Endothelial cell of umbilical vein (primary cell): Measurements from ENCODE around the gene PROCR.

Source experiments
- EZH2 ChIP-seq: IDR thresholded peaks from 2 replicates; pipeline ENCODE4 v1.6.1; 2012; ENCODE audit warnings: borderline replicate concordance, low read depth, mild to moderate bottlenecking, moderate library complexity, low read length, inconsistent platforms; ENCODE audit not compliant: severe bottlenecking
- FOS ChIP-seq: IDR thresholded peaks from 2 replicates; pipeline ENCODE4 v1.6.1; 2011; ENCODE audit warnings: mild to moderate bottlenecking, low read length, moderate library complexity, borderline replicate concordance; ENCODE audit not compliant: insufficient read depth
- JUN ChIP-seq: IDR thresholded peaks from 2 replicates; pipeline ENCODE4 v1.6.1; 2011; ENCODE audit warnings: borderline replicate concordance, low read depth; ENCODE audit not compliant: insufficient read length, insufficient read depth
- POLR2A ChIP-seq: IDR thresholded peaks from 2 replicates; pipeline ENCODE4 v1.6.1; 2012; ENCODE audit warnings: low read depth, mild to moderate bottlenecking, control low read depth, low read length
- POLR2AphosphoS5 ChIP-seq: IDR thresholded peaks from 2 replicates; pipeline ENCODE4 v1.6.1; 2012; ENCODE audit warnings: low read depth, mild to moderate bottlenecking, control low read depth, low read length, moderate library complexity; ENCODE audit not compliant: insufficient read depth
- TF ChIP-seq, protein P1 (sequence below), 2 donors: IDR thresholded peaks; 1 replicate in 1 of 2; 2 replicates in 1 of 2; pipeline ENCODE4 v1.5.1; 2011; ENCODE audit warnings: low read length in 2 of 2, mild to moderate bottlenecking in 2 of 2, moderate library complexity in 2 of 2, control low read depth in 1 of 2, inconsistent platforms in 1 of 2, low read depth in 1 of 2; ENCODE audit not compliant: insufficient read depth in 1 of 2; ENCODE audit errors: extremely low read depth in 1 of 2

GRCh38 chr20:35223941-35224340 is 52.1 kb downstream of the PROCR start:
- TF ChIP-seq POLR2A, result no peak
- no peak for TF ChIP-seq POLR2AphosphoS5
- TF ChIP-seq, protein P1, sequence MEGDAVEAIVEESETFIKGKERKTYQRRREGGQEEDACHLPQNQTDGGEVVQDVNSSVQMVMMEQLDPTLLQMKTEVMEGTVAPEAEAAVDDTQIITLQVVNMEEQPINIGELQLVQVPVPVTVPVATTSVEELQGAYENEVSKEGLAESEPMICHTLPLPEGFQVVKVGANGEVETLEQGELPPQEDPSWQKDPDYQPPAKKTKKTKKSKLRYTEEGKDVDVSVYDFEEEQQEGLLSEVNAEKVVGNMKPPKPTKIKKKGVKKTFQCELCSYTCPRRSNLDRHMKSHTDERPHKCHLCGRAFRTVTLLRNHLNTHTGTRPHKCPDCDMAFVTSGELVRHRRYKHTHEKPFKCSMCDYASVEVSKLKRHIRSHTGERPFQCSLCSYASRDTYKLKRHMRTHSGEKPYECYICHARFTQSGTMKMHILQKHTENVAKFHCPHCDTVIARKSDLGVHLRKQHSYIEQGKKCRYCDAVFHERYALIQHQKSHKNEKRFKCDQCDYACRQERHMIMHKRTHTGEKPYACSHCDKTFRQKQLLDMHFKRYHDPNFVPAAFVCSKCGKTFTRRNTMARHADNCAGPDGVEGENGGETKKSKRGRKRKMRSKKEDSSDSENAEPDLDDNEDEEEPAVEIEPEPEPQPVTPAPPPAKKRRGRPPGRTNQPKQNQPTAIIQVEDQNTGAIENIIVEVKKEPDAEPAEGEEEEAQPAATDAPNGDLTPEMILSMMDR (IDR thresholded peaks at IDR 0.05; ENCODE audit: extremely low read depth in 1 of 2, insufficient read depth in 1 of 2, low read depth in 1 of 2, low read length in 2 of 2), result no peak
- no peak for TF ChIP-seq EZH2
- no peak for TF ChIP-seq FOS
- TF ChIP-seq JUN, result no peak
